GM20000 (cell line): ENCODE data around the gene TEX26.

Source experiments
- DNase-seq: peaks from one replicate; pipeline ENCODE4 v3.0.0; 2012; ENCODE audit warnings: low spot score
- TF ChIP-seq, protein P1 (sequence below): IDR thresholded peaks from 2 replicates; pipeline ENCODE4 v1.5.1; 2012; ENCODE audit warnings: mild to moderate bottlenecking, control low read depth; ENCODE audit errors: extremely low read depth, missing control alignments

The TEX26 gene

DNA sequence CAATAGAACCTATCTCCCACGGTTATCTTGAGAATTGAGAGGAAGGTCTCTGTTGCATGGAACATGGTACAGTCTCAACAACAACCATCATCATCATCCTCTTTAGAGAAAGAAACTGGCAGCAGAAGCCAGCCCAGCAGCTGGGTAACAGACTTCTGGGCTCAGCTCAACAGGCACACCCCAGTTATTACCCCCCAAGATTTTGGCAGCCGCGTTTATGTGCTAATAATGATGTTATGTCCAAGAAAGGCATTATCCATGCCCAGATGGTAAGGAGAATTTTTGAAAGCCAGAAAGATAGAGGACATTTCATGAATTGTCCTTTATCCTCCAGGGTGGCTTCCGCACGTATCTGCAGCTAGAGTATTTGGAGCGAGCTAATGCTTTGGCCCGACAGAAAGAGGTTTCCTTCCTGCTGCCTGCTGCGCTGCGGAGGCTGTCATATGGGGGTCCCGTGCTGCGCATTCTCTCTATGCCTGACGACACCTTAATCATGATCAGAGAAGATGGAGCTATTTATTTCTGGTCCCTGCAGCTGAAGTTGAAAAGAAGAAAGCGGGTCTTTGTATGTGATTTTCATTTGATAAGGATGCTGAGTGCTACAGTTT lies 89.9 kb downstream of the TEX26 start:
- no peak for DNase-seq
- TF ChIP-seq, protein P1, sequence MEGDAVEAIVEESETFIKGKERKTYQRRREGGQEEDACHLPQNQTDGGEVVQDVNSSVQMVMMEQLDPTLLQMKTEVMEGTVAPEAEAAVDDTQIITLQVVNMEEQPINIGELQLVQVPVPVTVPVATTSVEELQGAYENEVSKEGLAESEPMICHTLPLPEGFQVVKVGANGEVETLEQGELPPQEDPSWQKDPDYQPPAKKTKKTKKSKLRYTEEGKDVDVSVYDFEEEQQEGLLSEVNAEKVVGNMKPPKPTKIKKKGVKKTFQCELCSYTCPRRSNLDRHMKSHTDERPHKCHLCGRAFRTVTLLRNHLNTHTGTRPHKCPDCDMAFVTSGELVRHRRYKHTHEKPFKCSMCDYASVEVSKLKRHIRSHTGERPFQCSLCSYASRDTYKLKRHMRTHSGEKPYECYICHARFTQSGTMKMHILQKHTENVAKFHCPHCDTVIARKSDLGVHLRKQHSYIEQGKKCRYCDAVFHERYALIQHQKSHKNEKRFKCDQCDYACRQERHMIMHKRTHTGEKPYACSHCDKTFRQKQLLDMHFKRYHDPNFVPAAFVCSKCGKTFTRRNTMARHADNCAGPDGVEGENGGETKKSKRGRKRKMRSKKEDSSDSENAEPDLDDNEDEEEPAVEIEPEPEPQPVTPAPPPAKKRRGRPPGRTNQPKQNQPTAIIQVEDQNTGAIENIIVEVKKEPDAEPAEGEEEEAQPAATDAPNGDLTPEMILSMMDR: no peak

DNA sequence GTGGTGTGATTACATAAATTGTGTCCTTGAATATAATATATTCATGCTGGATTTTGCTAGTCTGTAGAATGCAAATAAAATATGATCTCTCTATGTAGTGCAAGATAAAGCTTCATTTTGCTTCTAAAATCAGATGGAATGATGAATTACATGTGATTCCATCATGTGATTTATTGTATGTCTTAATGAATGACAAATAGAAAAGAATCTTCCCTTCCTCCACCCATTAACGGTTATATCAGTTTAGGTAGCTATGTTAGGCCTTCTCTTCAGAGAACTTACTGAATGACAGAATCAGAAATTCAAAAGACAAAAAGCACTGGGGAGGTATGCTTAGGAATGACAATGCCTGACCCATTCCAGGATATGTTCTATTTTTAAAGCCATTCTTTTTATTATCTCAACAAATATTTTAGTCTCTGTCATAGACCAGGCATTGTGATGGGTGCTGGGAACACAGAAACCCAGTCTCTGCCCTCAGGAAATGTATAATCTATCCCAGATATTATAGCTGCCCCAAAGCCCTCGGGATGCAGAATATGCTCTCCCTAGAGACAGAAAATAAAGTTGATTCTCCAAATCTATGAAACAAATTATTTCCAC lies 90.6 kb downstream of the TEX26 start:
- no peak for DNase-seq
- TF ChIP-seq, protein P1: no peak
